Activated T-cell treated with anti-CD3 and anti-CD28 coated beads, Interleukin-2, amount 50 U/mL, for 72 hours (primary cell): Measurements from ENCODE around the gene ADARB2. TPM values are rescaled to one million over a fixed set of nuclear protein-coding genes. Genes with fewer than 3 reads are reported as not detected.

Experiments
- ATAC-seq, 2 donors: fragments of 150-1000 bp; cut with Tn5 transposase; replicated peaks in 1 of 2; 2 replicates each; pipeline ENCODE4 v1.10.0; 2021; ENCODE audit warnings: moderate library complexity in 2 of 2, mild to moderate bottlenecking in 1 of 2
- DNase-seq, 2 donors: peaks; one replicate each; pipeline ENCODE4 v3.0.0; 2021 to 2022; ENCODE audit warnings: mixed read lengths in 1 of 2
- H3K27ac Mint-ChIP-seq: one replicate; pipeline ENCODE4 v1.8.0; 2022; ENCODE audit warnings: mild to moderate bottlenecking, moderate library complexity, mixed read lengths
- H3K27me3 Mint-ChIP-seq: one replicate; pipeline ENCODE4 v1.8.0; 2022; ENCODE audit warnings: low read depth, mixed read lengths
- H3K36me3 Mint-ChIP-seq, 2 donors: one replicate each; pipeline ENCODE4 v1.8.0; 2022; ENCODE audit warnings: mixed read lengths in 2 of 2, mild to moderate bottlenecking in 1 of 2; ENCODE audit not compliant: insufficient read depth in 2 of 2
- H3K4me1 Mint-ChIP-seq: one replicate; pipeline ENCODE4 v1.8.0; 2022; ENCODE audit warnings: low read depth, mixed read lengths
- H3K4me3 Mint-ChIP-seq, 2 donors: one replicate each; pipeline ENCODE4 v1.8.0; 2022; ENCODE audit warnings: mild to moderate bottlenecking in 2 of 2, mixed read lengths in 2 of 2, moderate library complexity in 2 of 2
- H3K9me3 Mint-ChIP-seq, 2 donors: one replicate each; pipeline ENCODE4 v1.8.0; 2022; ENCODE audit warnings: mixed read lengths in 2 of 2
- total RNA-seq, 2 donors: library from RNA; stranded (reverse); gene quantifications; one replicate each; pipeline ENCODE4 v1.2.3, GENCODE V29; 2022

Gene ADARB2
- total RNA-seq, 2 donors from 2014 or later, result 0.60 to 2.0 TPM

GRCh38 chr10:1136268-1136667 lies 601.1 kb downstream of the ADARB2 start:
- Mint-ChIP-seq H3K4me3 (no peak overlapping the region), H3K27ac (no peak overlapping the region), H3K9me3 (peaks cover 4 to 12% of the 10 kb centered on the region in 2 donors), H3K27me3 (peaks cover 5% of the 10 kb centered on the region), H3K4me1 (peaks cover 8% of the 10 kb centered on the region), H3K36me3 (peaks cover 11 to 15% of the 10 kb centered on the region in 2 donors)
- DNase-seq (no peak), ATAC-seq (no peak)

- no peaks in the 10 kb centered on the region for H3K27me3 Mint-ChIP-seq
- DNase-seq (no peak), ATAC-seq (no peak)
- H3K4me1 Mint-ChIP-seq, result peaks cover 8% of the 10 kb centered on the region
- H3K4me3 Mint-ChIP-seq, result no peak overlapping the region
- no peak overlapping the region for H3K27ac Mint-ChIP-seq
- peaks cover 7 to 22% of the 10 kb centered on the region in 2 donors for H3K36me3 Mint-ChIP-seq
- peaks cover 4 to 12% of the 10 kb centered on the region in 2 donors for H3K9me3 Mint-ChIP-seq
Observed at GRCh38 chr10:1134156-1134555, 603.2 kb downstream of the ADARB2 start.

- Mint-ChIP-seq H3K36me3 (peaks cover 8 to 20% of the 10 kb centered on the region in 2 donors), H3K9me3 (peaks cover under 1 to 8% of the 10 kb centered on the region in 2 donors), H3K4me1 (peaks cover 8% of the 10 kb centered on the region), H3K27ac (no peak overlapping the region), H3K27me3 (no peaks in the 10 kb centered on the region), H3K4me3 (no peak overlapping the region)
- ATAC-seq (no peak), DNase-seq (no peak)
Observed at GRCh38 chr10:1133495-1134045, 603.8 kb downstream of the ADARB2 start.

- H3K27me3 Mint-ChIP-seq, result no peaks in the 10 kb centered on the region
- DNase-seq, result no peak
- no peak overlapping the region for H3K4me3 Mint-ChIP-seq
- peaks cover 0 to 2% of the 10 kb centered on the region in 2 donors for H3K9me3 Mint-ChIP-seq
- no peak overlapping the region for H3K27ac Mint-ChIP-seq
- peaks cover 4 to 18% of the 10 kb centered on the region in 2 donors for H3K36me3 Mint-ChIP-seq
- peaks cover 8% of the 10 kb centered on the region for H3K4me1 Mint-ChIP-seq
- peak in 1 of 2 donors; percentile 18 for ATAC-seq
Observed at GRCh38 chr10:1132584-1132983, 604.7 kb downstream of the ADARB2 start.

- H3K9me3 Mint-ChIP-seq, result no peaks in the 10 kb centered on the region
- no peak for ATAC-seq
- no peak for DNase-seq
- H3K4me3 Mint-ChIP-seq, result no peak overlapping the region
- no peak overlapping the region for H3K27ac Mint-ChIP-seq
- peaks cover 4 to 21% of the 10 kb centered on the region in 2 donors for H3K36me3 Mint-ChIP-seq
- H3K27me3 Mint-ChIP-seq, result no peaks in the 10 kb centered on the region
- H3K4me1 Mint-ChIP-seq, result peaks cover 8% of the 10 kb centered on the region
Observed at GRCh38 chr10:1130995-1131790, 606.1 kb downstream of the ADARB2 start.

GRCh38 chr10:1130226-1130625 lies 607.1 kb downstream of the ADARB2 start:
- peaks cover 4 to 21% of the 10 kb centered on the region in 2 donors for H3K36me3 Mint-ChIP-seq
- H3K4me3 Mint-ChIP-seq, result no peak overlapping the region
- no peaks in the 10 kb centered on the region for H3K27me3 Mint-ChIP-seq
- no peak for DNase-seq
- no peak for ATAC-seq
- H3K27ac Mint-ChIP-seq, result no peak overlapping the region
- no peaks in the 10 kb centered on the region for H3K9me3 Mint-ChIP-seq
- H3K4me1 Mint-ChIP-seq, result peaks cover 8% of the 10 kb centered on the region

- H3K36me3 Mint-ChIP-seq, result peaks cover 7 to 32% of the 10 kb centered on the region in 2 donors
- H3K9me3 Mint-ChIP-seq, result no peaks in the 10 kb centered on the region
- no peak overlapping the region for H3K4me3 Mint-ChIP-seq
- no peaks in the 10 kb centered on the region for H3K27me3 Mint-ChIP-seq
- DNase-seq (no peak), ATAC-seq (no peak)
- no peak overlapping the region for H3K27ac Mint-ChIP-seq
- peaks cover 8% of the 10 kb centered on the region for H3K4me1 Mint-ChIP-seq
Observed at GRCh38 chr10:1128649-1129048, 608.7 kb downstream of the ADARB2 start.

GRCh38 chr10:1128115-1128514 lies 609.2 kb downstream of the ADARB2 start:
- ATAC-seq, result no peak
- peaks cover 11 to 33% of the 10 kb centered on the region in 2 donors for H3K36me3 Mint-ChIP-seq

GRCh38 chr10:1127629-1128028 lies 609.7 kb downstream of the ADARB2 start:
- H3K4me1 Mint-ChIP-seq, result peaks cover 7% of the 10 kb centered on the region
- peaks cover 11 to 35% of the 10 kb centered on the region in 2 donors for H3K36me3 Mint-ChIP-seq
- H3K9me3 Mint-ChIP-seq, result no peaks in the 10 kb centered on the region
- no peak overlapping the region for H3K4me3 Mint-ChIP-seq
- DNase-seq (no peak), ATAC-seq (no peak)
- H3K27me3 Mint-ChIP-seq, result no peaks in the 10 kb centered on the region
- no peak overlapping the region for H3K27ac Mint-ChIP-seq

More at GRCh38 chr10:1128115-1128514, 609.2 kb downstream of the ADARB2 start:
- H3K27me3 Mint-ChIP-seq, result no peaks in the 10 kb centered on the region
- no peak for DNase-seq
- peaks cover 8% of the 10 kb centered on the region for H3K4me1 Mint-ChIP-seq
- H3K4me3 Mint-ChIP-seq, result no peak overlapping the region
- no peaks in the 10 kb centered on the region for H3K9me3 Mint-ChIP-seq
- peak overlapping the region; percentile 48 for H3K27ac Mint-ChIP-seq
